ENCODE results near the gene TWSG1. TPM values are rescaled to one million over a fixed set of nuclear protein-coding genes. Genes with fewer than 3 reads are reported as not detected.
"Not testable (repeated sequence)": the region's sequence is repeated elsewhere in the genome, so short reads cannot be mapped to it uniquely, and the experiment has no call there.

Gene TWSG1
- total RNA-seq, 3 donors from 2014 or later, result 6.1 to 8.2 (median 7.6) TPM

- H3K4me3 Mint-ChIP-seq, result no peak overlapping the region
- H3K4me1 Mint-ChIP-seq (ENCODE audit: low read depth), result no peaks in the 10 kb centered on the region
- ATAC-seq (no peak), DNase-seq (no peak)
- H3K9me3 Mint-ChIP-seq, result no peaks in the 10 kb centered on the region
- H3K36me3 Mint-ChIP-seq (ENCODE audit: insufficient read depth), result no peaks in the 10 kb centered on the region
- no peaks in the 10 kb centered on the region for H3K27me3 Mint-ChIP-seq (ENCODE audit: low read depth)
Measured at GRCh38 chr18:9417073-9417851, 82.7 kb downstream of the TWSG1 start.

DNA sequence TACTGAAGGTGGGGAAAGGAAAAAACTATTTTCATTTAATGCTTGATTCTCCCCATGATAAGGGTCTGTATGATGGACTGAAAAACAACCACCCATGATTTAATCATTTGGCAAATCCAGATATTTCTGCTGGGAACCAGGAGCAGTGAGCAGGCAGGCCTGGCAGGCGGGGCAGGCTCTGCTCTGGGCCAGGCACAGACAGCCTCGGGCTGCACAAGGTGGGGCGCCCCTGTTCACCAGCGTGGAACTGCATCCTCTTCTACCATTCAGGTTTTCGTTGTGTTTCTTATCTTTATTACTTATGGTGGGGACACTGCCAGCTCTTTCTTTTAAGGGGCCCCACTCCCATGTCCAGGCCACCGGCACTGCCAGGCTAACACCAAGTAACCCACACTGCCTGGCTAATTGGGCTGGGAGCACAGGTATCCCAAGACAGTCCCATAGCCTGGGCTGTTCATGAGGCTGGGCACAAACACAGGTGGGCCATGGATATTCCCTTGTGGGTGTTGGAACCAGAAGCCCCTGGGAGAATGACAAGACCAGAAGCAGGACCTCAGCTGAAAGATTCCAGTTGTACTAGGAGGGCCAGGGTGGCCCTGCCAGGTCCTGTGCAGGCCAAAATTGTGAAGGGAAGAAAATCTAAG lies 83.6 kb downstream of the TWSG1 start:
- Mint-ChIP-seq H3K36me3 (ENCODE audit: insufficient read depth) (no peaks in the 10 kb centered on the region), H3K4me1 (ENCODE audit: low read depth) (no peaks in the 10 kb centered on the region), H3K9me3 (no peaks in the 10 kb centered on the region), H3K4me3 (no peak overlapping the region), H3K27me3 (ENCODE audit: low read depth) (no peaks in the 10 kb centered on the region)
- no peak for ATAC-seq
- no peak for DNase-seq

GRCh38 chr18:9419956-9420631 lies 85.5 kb downstream of the TWSG1 start:
- Mint-ChIP-seq H3K27me3 (ENCODE audit: low read depth) (no peaks in the 10 kb centered on the region), H3K4me3 (no peak overlapping the region), H3K4me1 (ENCODE audit: low read depth) (no peaks in the 10 kb centered on the region), H3K36me3 (ENCODE audit: insufficient read depth) (no peaks in the 10 kb centered on the region), H3K9me3 (no peaks in the 10 kb centered on the region)
- DNase-seq, result no peak
- ATAC-seq, result no peak

DNA sequence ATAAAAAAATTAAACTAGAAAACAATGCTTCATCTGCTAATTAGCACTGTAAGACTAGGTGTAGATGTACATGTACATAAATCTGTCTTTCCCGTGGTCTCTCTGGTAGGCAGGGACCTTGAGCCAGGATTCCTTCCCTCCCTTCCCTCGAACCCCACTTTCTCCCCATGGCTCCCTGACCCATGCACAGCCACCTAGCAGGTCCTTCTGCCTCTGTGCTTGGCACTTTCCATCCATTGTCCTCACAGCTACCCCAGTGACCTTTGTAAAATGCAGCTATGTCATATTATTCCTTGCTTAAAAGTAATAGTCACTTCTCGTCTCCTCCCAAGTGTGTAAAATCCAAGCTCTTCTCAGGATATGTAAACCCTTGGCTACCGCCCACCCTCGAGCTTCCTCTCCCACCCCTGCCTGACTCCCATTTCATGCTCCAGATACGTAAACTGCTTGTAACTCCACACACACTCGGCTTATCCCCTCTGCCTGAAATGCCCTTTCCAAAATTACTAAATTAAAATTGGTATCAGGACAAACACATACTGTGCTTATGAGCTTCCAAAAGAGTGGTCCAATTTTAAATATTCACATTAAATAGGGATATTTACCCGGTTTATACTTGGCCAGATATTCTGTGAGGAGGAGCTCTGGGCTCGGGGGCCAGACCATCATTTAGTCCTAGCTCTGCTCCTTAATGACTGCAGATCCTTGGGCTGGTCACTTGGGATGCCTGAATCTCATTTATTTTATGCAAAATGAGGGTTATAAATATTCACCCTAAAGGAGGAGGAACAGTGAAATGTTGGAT lies 86.7 kb downstream of the TWSG1 start:
- Mint-ChIP-seq H3K4me1 (ENCODE audit: low read depth) (no peaks in the 10 kb centered on the region), H3K9me3 (no peaks in the 10 kb centered on the region), H3K4me3 (no peak overlapping the region), H3K27me3 (ENCODE audit: low read depth) (no peaks in the 10 kb centered on the region), H3K36me3 (ENCODE audit: insufficient read depth) (no peaks in the 10 kb centered on the region)
- DNase-seq (no peak), ATAC-seq (no peak)

- no peak overlapping the region for H3K4me3 Mint-ChIP-seq
- H3K27me3 Mint-ChIP-seq (ENCODE audit: low read depth), result no peaks in the 10 kb centered on the region
- ATAC-seq (no peak), DNase-seq (no peak)
- no peaks in the 10 kb centered on the region for H3K4me1 Mint-ChIP-seq (ENCODE audit: low read depth)
- H3K36me3 Mint-ChIP-seq (ENCODE audit: insufficient read depth), result no peaks in the 10 kb centered on the region
- no peaks in the 10 kb centered on the region for H3K9me3 Mint-ChIP-seq
Measured at GRCh38 chr18:9421901-9422327, 87.3 kb downstream of the TWSG1 start.

DNA sequence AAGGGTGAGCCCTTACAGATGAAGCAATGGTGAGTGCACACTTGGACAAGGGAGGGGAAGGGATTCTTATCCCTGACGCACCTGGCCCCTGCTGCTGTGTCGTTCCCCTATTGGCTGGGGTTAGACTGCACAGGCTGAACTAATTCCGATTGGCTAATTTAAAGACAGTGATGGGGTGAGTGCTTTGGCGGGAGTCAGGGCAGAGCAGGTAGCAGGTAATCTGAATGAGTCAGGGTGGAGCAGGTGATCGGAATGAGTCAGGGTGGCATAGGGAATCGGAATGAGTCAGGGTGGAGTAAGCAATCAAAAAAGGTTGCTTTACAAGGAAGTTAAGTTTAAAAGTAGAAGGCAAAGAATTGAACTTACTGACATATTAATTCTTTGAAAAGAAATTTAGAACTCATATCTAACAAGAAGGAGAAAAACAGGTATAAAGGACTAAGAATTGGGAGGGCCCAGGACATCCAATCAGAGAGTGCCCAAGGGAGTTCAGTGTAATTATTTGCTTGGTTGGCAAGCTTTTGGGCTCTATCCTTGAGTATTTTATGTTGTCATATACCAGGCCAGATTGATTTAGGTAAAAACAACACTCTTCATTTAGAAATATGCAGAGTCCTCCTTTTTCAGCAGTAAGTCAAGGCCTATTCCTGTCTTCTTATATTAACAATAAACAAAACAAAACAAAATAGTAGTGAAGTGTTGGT lies 88.4 kb downstream of the TWSG1 start:
- H3K9me3 Mint-ChIP-seq, result no peaks in the 10 kb centered on the region

GRCh38 chr18:9423648-9424047 lies 89.1 kb downstream of the TWSG1 start:
- not testable (repeated sequence) for H3K4me3 Mint-ChIP-seq; H3K36me3 Mint-ChIP-seq (ENCODE audit: insufficient read depth); DNase-seq; H3K9me3 Mint-ChIP-seq; ATAC-seq; H3K4me1 Mint-ChIP-seq (ENCODE audit: low read depth); H3K27me3 Mint-ChIP-seq (ENCODE audit: low read depth)

More for the DNA sequence above, 88.4 kb downstream of the TWSG1 start:
- Mint-ChIP-seq H3K27me3 (ENCODE audit: low read depth) (no peaks in the 10 kb centered on the region), H3K4me3 (no peak overlapping the region), H3K4me1 (ENCODE audit: low read depth) (no peaks in the 10 kb centered on the region), H3K36me3 (ENCODE audit: insufficient read depth) (no peaks in the 10 kb centered on the region)
- ATAC-seq, result no peak
- DNase-seq, result no peak

- H3K4me3 Mint-ChIP-seq; H3K9me3 Mint-ChIP-seq; H3K36me3 Mint-ChIP-seq (ENCODE audit: insufficient read depth); H3K27me3 Mint-ChIP-seq (ENCODE audit: low read depth); ATAC-seq; H3K4me1 Mint-ChIP-seq (ENCODE audit: low read depth); DNase-seq: not testable (repeated sequence)
Measured at GRCh38 chr18:9424235-9424634, 89.7 kb downstream of the TWSG1 start.

- ATAC-seq, result no peak
- no peak for DNase-seq
- Mint-ChIP-seq H3K36me3 (ENCODE audit: insufficient read depth) (no peaks in the 10 kb centered on the region), H3K4me3 (no peak overlapping the region), H3K4me1 (ENCODE audit: low read depth) (no peaks in the 10 kb centered on the region), H3K27me3 (ENCODE audit: low read depth) (peaks cover 1% of the 10 kb centered on the region), H3K9me3 (no peaks in the 10 kb centered on the region)
Measured at GRCh38 chr18:9426753-9427152, 92.2 kb downstream of the TWSG1 start.

- H3K36me3 Mint-ChIP-seq (ENCODE audit: insufficient read depth), result no peaks in the 10 kb centered on the region
- peaks cover 1% of the 10 kb centered on the region for H3K27me3 Mint-ChIP-seq (ENCODE audit: low read depth)
- H3K9me3 Mint-ChIP-seq, result no peaks in the 10 kb centered on the region
- no peak overlapping the region for H3K4me3 Mint-ChIP-seq
- H3K4me1 Mint-ChIP-seq (ENCODE audit: low read depth), result peaks cover under 1% of the 10 kb centered on the region
- DNase-seq, result no peak
- no peak for ATAC-seq
Measured at GRCh38 chr18:9428301-9428706, 93.7 kb downstream of the TWSG1 start.

- no peaks in the 10 kb centered on the region for H3K9me3 Mint-ChIP-seq
- H3K4me1 Mint-ChIP-seq (ENCODE audit: low read depth), result peaks cover 6% of the 10 kb centered on the region
- peaks cover 1% of the 10 kb centered on the region for H3K27me3 Mint-ChIP-seq (ENCODE audit: low read depth)
- no peak overlapping the region for H3K4me3 Mint-ChIP-seq
- no peaks in the 10 kb centered on the region for H3K36me3 Mint-ChIP-seq (ENCODE audit: insufficient read depth)
- no peak for ATAC-seq
- DNase-seq, result no peak
Measured at GRCh38 chr18:9428862-9429661, 94.5 kb downstream of the TWSG1 start.

DNA sequence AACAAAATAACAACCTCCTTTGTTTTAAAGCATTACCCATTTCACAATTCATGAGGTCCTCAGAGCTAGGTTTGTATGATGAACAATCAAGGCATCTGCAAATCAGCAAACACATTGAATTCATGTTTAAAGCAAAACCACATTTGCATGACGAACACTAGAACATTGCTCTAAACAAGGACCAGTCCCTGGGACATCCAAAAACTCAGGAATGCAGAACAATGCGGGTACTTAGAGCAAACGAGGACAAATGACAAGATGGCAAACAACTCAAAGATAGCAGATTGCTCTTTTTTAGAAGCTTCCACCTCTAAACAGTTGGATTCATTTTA lies 95.1 kb downstream of the TWSG1 start:
- Mint-ChIP-seq H3K4me1 (ENCODE audit: low read depth) (peaks cover 6% of the 10 kb centered on the region), H3K4me3 (no peak overlapping the region), H3K36me3 (ENCODE audit: insufficient read depth) (no peaks in the 10 kb centered on the region), H3K9me3 (no peaks in the 10 kb centered on the region), H3K27me3 (ENCODE audit: low read depth) (peaks cover 1% of the 10 kb centered on the region)
- DNase-seq, result no peak
- ATAC-seq, result no peak

- not testable (repeated sequence) for H3K4me1 Mint-ChIP-seq (ENCODE audit: low read depth); DNase-seq; H3K9me3 Mint-ChIP-seq; H3K4me3 Mint-ChIP-seq; H3K36me3 Mint-ChIP-seq (ENCODE audit: insufficient read depth); ATAC-seq; H3K27me3 Mint-ChIP-seq (ENCODE audit: low read depth)
Measured at GRCh38 chr18:9430315-9430714, 95.7 kb downstream of the TWSG1 start.
